ENCODE data around the gene GJB5. TPM values are rescaled to one million over a fixed set of nuclear protein-coding genes. Genes with fewer than 3 reads are reported as not detected.

Gene GJB5
- total RNA-seq, 1 donor from 2014 or later, result not detected

DNA sequence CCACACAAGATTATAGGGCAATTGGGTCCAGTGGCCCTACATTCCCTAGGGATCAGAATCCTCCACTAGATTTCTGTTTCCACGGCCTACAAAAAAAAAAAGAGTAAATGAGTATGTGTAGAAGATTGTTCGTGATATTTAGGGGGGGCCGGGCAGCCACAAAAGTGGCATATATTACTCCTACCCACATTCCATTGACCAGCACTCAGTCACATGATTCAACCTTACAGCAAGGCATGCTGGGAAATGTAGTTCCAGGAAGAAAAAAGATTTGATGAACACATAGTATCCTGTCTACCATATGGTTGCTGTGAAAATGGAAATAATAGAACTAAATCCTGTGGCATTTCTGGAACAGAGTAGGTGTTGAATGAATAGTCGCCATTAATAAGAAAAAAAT lies 43.4 kb upstream of the GJB5 start:
- H3K36me3 ChIP-seq, result no peaks in the 10 kb centered on the region
- peaks cover 3% of the 10 kb centered on the region for H3K27me3 ChIP-seq
- no peak overlapping the region for H3K27ac ChIP-seq
- H3K4me3 ChIP-seq, result no peak overlapping the region
- H3K4me1 ChIP-seq, result no peaks in the 10 kb centered on the region
- H3K9me3 ChIP-seq, result no peaks in the 10 kb centered on the region
- intact Hi-C loops (cut with DNase I), result no loop called here
- DNase-seq (ENCODE audit: low spot score in 2 of 2), result no peak
- TF ChIP-seq, protein P1, sequence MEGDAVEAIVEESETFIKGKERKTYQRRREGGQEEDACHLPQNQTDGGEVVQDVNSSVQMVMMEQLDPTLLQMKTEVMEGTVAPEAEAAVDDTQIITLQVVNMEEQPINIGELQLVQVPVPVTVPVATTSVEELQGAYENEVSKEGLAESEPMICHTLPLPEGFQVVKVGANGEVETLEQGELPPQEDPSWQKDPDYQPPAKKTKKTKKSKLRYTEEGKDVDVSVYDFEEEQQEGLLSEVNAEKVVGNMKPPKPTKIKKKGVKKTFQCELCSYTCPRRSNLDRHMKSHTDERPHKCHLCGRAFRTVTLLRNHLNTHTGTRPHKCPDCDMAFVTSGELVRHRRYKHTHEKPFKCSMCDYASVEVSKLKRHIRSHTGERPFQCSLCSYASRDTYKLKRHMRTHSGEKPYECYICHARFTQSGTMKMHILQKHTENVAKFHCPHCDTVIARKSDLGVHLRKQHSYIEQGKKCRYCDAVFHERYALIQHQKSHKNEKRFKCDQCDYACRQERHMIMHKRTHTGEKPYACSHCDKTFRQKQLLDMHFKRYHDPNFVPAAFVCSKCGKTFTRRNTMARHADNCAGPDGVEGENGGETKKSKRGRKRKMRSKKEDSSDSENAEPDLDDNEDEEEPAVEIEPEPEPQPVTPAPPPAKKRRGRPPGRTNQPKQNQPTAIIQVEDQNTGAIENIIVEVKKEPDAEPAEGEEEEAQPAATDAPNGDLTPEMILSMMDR (IDR thresholded peaks at IDR 0.05), result no peak

DNA sequence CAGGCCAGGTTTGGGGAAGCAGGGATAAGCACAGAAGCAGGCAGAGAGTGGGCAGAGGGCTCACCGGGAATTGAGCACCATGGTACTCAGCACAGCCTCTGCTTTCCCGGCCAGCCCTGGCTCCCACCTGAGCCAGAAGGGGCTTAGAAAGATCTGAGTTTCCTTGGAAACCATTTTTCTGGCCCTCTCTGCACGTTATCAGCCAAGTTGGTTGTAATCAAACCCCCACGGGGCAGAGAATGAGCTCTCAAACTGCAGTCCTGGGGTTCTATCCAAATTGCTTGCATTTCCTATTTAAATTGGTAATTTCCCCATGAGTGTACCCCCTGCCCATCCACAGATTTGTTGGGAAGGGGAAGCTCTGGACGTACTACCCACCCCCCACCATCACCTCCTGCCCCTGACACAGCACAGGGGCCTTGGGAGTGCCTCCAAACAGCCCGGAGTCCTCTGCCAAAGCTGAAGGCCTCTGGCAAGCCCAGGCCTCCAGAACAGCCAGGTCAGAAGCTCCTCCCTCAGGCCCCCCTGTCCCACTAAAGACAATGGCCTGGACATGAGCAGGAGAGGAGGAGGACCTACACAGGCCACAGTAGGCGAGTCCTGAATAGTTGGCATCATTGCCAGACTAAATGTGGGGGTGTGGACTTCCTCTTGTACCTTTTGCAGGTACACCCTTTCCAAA lies 42.7 kb upstream of the GJB5 start:
- Histone ChIP-seq H3K9me3 (no peaks in the 10 kb centered on the region), H3K36me3 (no peaks in the 10 kb centered on the region), H3K4me3 (no peak overlapping the region), H3K4me1 (no peaks in the 10 kb centered on the region), H3K27ac (no peak overlapping the region), H3K27me3 (peaks cover 3% of the 10 kb centered on the region)
- DNase-seq (ENCODE audit: low spot score in 2 of 2), result no peak
- TF ChIP-seq, protein P1 (IDR thresholded peaks at IDR 0.05), result no peak
- intact Hi-C loops (cut with DNase I), result no loop called here

DNA sequence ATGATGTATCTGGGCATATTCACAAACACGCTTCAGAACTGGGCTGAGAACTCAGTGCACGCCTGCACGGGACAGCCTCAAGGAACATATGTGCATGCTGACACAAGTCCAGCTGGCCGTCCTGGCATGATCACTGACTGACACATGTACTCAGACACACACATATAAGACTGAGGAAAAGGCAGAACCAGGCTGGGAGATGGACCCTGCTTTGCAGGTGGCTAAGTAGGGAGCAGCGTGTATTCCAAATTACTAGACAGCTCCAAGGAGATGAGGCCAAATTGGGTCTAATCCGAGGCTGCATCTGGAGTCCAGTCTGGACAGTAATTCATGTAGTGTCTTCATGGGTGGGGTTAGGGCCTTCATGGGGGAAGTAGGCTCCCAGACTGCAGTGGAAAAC lies 41.4 kb upstream of the GJB5 start:
- Histone ChIP-seq H3K27me3 (peaks cover 3% of the 10 kb centered on the region), H3K4me1 (no peaks in the 10 kb centered on the region), H3K27ac (no peak overlapping the region), H3K9me3 (no peaks in the 10 kb centered on the region), H3K4me3 (no peak overlapping the region), H3K36me3 (no peaks in the 10 kb centered on the region)
- DNase-seq (ENCODE audit: low spot score in 2 of 2), result no peak
- intact Hi-C loops (cut with DNase I), result no loop called here
- TF ChIP-seq, protein P1 (IDR thresholded peaks at IDR 0.05), result no peak

DNA sequence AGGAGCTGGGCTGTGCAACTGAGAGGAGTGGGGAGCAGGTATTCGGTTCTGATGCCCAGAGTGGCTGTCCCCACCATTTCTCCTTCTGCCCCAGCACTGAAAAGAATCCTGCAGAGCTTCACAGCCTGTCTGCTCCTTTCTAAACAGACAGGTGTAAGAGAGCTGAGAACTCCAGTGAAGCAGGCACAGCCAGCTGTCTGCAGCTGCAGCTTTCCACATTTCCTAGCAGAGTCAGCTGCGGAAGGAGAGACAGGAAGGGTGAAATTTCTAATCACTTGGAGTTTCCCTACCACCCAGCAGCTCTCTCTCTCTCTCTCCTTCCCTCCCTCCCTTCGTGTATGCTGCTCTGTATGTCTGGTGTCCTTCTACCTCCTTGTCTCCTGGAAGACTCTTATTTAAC lies 40.5 kb upstream of the GJB5 start:
- intact Hi-C loops (cut with DNase I), result no loop called here
- H3K36me3 ChIP-seq, result no peaks in the 10 kb centered on the region
- TF ChIP-seq, protein P1 (IDR thresholded peaks at IDR 0.05), result no peak
- no peak overlapping the region for H3K4me3 ChIP-seq
- H3K9me3 ChIP-seq, result no peaks in the 10 kb centered on the region
- H3K4me1 ChIP-seq, result no peaks in the 10 kb centered on the region
- peaks cover 3% of the 10 kb centered on the region for H3K27me3 ChIP-seq
- no peak for DNase-seq (ENCODE audit: low spot score in 2 of 2)
- no peak overlapping the region for H3K27ac ChIP-seq

DNA sequence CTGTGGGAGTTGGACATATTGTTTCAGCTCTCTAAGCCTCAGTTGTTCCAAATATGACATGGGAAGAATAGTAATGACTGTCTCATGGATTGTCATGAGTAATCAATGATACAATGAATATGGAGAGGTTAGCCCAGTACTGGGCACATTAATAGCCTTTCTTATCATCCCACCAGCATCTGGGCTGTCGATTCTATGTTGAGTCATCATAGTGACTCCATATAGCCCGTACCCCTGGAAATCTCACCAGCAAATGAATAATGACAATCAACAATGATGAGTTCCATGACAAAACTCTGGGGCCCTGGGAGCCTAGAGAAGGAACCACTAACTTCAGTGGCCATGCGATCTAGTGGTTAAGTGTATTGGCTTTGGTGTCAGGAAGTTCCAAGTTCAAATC lies 39.7 kb upstream of the GJB5 start:
- H3K27ac ChIP-seq, result no peak overlapping the region
- no peak for DNase-seq (ENCODE audit: low spot score in 2 of 2)
- intact Hi-C loops (cut with DNase I), result no loop called here
- no peak overlapping the region for H3K4me3 ChIP-seq
- no peaks in the 10 kb centered on the region for H3K4me1 ChIP-seq
- H3K27me3 ChIP-seq, result peaks cover 3% of the 10 kb centered on the region
- H3K9me3 ChIP-seq, result no peaks in the 10 kb centered on the region
- H3K36me3 ChIP-seq, result no peaks in the 10 kb centered on the region
- TF ChIP-seq, protein P1 (IDR thresholded peaks at IDR 0.05), result no peak

DNA sequence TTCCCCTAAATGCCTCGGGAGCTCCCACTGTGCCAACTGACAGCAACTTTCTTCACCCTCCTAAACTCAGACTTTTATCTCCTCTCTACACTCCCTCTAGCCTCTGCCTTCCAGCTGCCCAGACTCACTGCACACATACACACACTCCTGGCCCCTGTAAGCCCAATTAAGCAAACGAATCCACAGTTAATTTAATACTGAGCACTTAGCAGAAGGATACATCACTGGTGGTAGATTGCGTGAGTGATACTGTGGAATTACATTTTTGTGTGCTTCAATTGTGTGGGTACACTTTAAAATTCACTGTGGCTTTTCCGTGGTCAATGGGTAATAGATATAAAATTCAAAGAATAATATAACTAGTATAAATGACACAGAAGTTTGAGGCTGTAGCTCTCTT lies 33.6 kb upstream of the GJB5 start:
- H3K27me3 ChIP-seq, result no peaks in the 10 kb centered on the region

More for the DNA sequence above, 33.6 kb upstream of the GJB5 start:
- Histone ChIP-seq H3K4me3 (no peak overlapping the region), H3K4me1 (no peaks in the 10 kb centered on the region), H3K36me3 (no peaks in the 10 kb centered on the region), H3K27ac (no peak overlapping the region), H3K9me3 (no peaks in the 10 kb centered on the region)
- DNase-seq (ENCODE audit: low spot score in 2 of 2), result no peak
- intact Hi-C loops (cut with DNase I), result no loop called here
- TF ChIP-seq, protein P1 (IDR thresholded peaks at IDR 0.05), result no peak
